ENCODE results near the gene PLCH2.

DNA sequence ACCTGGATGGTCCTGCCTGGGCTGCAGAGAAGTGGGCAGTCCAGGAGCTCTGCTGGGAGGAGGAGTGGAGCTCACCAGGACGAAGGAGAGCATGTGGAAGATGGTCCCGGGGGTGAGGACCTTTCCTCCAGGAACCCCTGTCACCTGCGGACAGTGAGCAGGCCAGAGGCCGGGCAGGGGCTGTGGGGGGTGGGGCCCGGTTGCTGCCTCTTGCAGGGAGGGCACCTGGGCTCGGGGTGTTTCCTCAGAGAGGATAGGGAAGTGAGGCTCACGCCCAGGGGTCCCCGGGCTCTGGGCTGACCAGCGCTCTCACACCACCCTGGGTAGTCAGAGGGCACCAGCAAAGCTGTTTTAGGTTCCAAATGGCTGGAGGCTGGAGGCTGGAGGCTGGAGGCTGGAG, 41.0 kb upstream of the PLCH2 start:
- TF ChIP-seq CTCF (IDR thresholded peaks at IDR 0.05; ENCODE audit: poor library complexity, severe bottlenecking): no peak
- TF ChIP-seq EZH2 (IDR thresholded peaks at IDR 0.05; ENCODE audit: borderline replicate concordance, insufficient read depth, low read length, poor library complexity, severe bottlenecking): no peak
- TF ChIP-seq MXI1 (conservative IDR thresholded peaks at IDR 0.05; ENCODE audit: poor library complexity, severe bottlenecking): no peak
